HepG2 (cell line): ENCODE results near the gene CPEB4. TPM values are rescaled to one million over a fixed set of nuclear protein-coding genes. Genes with fewer than 3 reads are reported as not detected.

Source experiments
- ATAC-seq: fragments of 200-7000 bp; cut with Tn5 transposase; 3 replicates; pipeline ENCODE4 v1.9.1; 2020; ENCODE audit warnings: mild to moderate bottlenecking, moderate library complexity
- BruUV-seq: library from RNA; stranded (reverse); fragments of 400-500 nt; replicated peaks from 2 replicates; lab custom pipeline; 2021; lab: Mats Ljungman, UMichigan
- CTCF ChIA-PET: fragments of 300-600 bp; formaldehyde crosslinking; extraction: SDS; loops from one replicate; lab custom pipeline; 2021; ENCODE audit warnings: low total read pairs, inconsistent platforms, low intra/inter-chr PET ratio; lab: Yijun Ruan, JAX
- POLR2A ChIA-PET: fragments of 350-600 bp; sonication (Branson Sonifier 250); formaldehyde crosslinking; loops from one replicate; lab custom pipeline; 2020; ENCODE audit warnings: antibody characterized with exemption, inconsistent platforms; lab: Yijun Ruan, JAX
- DNase-seq: peaks from one replicate; pipeline ENCODE4 v3.0.0-alpha.2; 2015; ENCODE audit warnings: low spot score
- FAIRE-seq: peaks from 3 replicates; lab custom pipeline; 2011; peaks lifted over from hg19 to GRCh38; lab: Jason Lieb, UNC
- H2AFZ ChIP-seq: one replicate; pipeline ENCODE4 v1.6.1; 2011; ENCODE audit warnings: low read length, inconsistent platforms
- H3K27ac ChIP-seq: fragments of 300-600 bp; 3 replicates; pipeline ENCODE4 v1.8.0; 2011; ENCODE audit warnings: mixed run types, mild to moderate bottlenecking, mixed read lengths, low read length, inconsistent platforms; ENCODE audit not compliant: insufficient read depth; ENCODE audit errors: extremely low read length
- H3K27me3 ChIP-seq, 2 experiments: fragments of 200-600 bp in 1 of 2; 2 replicates in 1 of 2; 3 replicates in 1 of 2; pipeline versions ENCODE4 v1.6.0 to v1.8.0; 2011; ENCODE audit warnings: low read length in 2 of 2, mild to moderate bottlenecking in 2 of 2, moderate library complexity in 2 of 2, inconsistent platforms in 1 of 2; ENCODE audit not compliant: insufficient read depth in 2 of 2, control insufficient read depth in 1 of 2
- H3K36me3 ChIP-seq, 2 experiments: fragments of 200-600 bp in 1 of 2; replicated peaks in 1 of 2; 2 replicates in 1 of 2; 3 replicates in 1 of 2; pipeline versions ENCODE4 v1.5.1 to v1.8.0; 2011; ENCODE audit warnings: low read length in 2 of 2, inconsistent platforms in 1 of 2; ENCODE audit not compliant: insufficient read depth in 2 of 2, control insufficient read depth in 1 of 2
- H3K4me1 ChIP-seq: 2 replicates; pipeline ENCODE4 v1.5.1; 2012; ENCODE audit warnings: low read length, inconsistent platforms; ENCODE audit not compliant: insufficient read depth
- H3K4me2 ChIP-seq: 2 replicates; pipeline ENCODE4 v1.6.0; 2011; ENCODE audit warnings: low read depth, low read length, inconsistent platforms
- H3K4me3 ChIP-seq, 3 experiments: fragments of 200-600 bp in 1 of 3; sonication (generic), shearing (Covaris generic) in 1 of 3; replicated peaks in 1 of 3; 2 replicates each; pipeline ENCODE4 v1.5.1; 2011 to 2016; ENCODE audit warnings: low read length in 3 of 3, inconsistent platforms in 2 of 3, low read depth in 2 of 3, mild to moderate bottlenecking in 2 of 3, control low read depth in 1 of 3, mixed read lengths in 1 of 3; ENCODE audit not compliant: insufficient read depth in 1 of 3
- H3K79me2 ChIP-seq: one replicate; pipeline ENCODE4 v1.6.1; 2011; ENCODE audit warnings: low read length, inconsistent platforms; ENCODE audit not compliant: insufficient read depth
- H3K9ac ChIP-seq: 2 replicates; pipeline ENCODE4 v1.6.0; 2011; ENCODE audit warnings: mild to moderate bottlenecking, low read depth, low read length, inconsistent platforms; ENCODE audit not compliant: insufficient read depth
- H3K9me3 ChIP-seq: 2 replicates; pipeline ENCODE4 v1.5.1; 2012; ENCODE audit warnings: mild to moderate bottlenecking, low read length
- H4K20me1 ChIP-seq: 2 replicates; pipeline ENCODE4 v1.6.0; 2011; ENCODE audit warnings: inconsistent platforms, mild to moderate bottlenecking, low read length, moderate library complexity; ENCODE audit not compliant: insufficient read depth
- CEBPG ChIP-seq: IDR thresholded peaks from 2 replicates; pipeline ENCODE4 v1.6.1; 2016
- FOXA3 ChIP-seq: IDR thresholded peaks from 2 replicates; pipeline ENCODE4 v1.6.1; 2016; ENCODE audit warnings: missing genetic modification reagents, missing compliant biosample characterization
- HNF4G ChIP-seq, 2 experiments: sonication (generic) in 1 of 2; formaldehyde crosslinking in 1 of 2; IDR thresholded peaks; 2 replicates each; pipeline versions ENCODE4 v1.4.0 to v1.6.1; 2011 to 2020; ENCODE audit warnings: borderline replicate concordance in 2 of 2, low read depth in 2 of 2, mild to moderate bottlenecking in 2 of 2, low read length in 1 of 2, missing genetic modification reagents in 1 of 2, moderate library complexity in 1 of 2
- MAFK ChIP-seq, 2 experiments: IDR thresholded peaks in 1 of 2; conservative IDR thresholded peaks in 1 of 2; 2 replicates each; pipeline ENCODE4 v1.6.1; 2011; ENCODE audit warnings: improper control_type of control experiment in 2 of 2, low read length in 2 of 2
- STAG1 ChIP-seq: sonication (generic); formaldehyde crosslinking; IDR thresholded peaks from 2 replicates; pipeline ENCODE4 v1.4.0; 2020; ENCODE audit warnings: missing genetic modification reagents
- SUZ12 ChIP-seq: fragments of 150-350 bp; IDR thresholded peaks from 2 replicates; pipeline ENCODE4 v1.6.1; 2014; ENCODE audit warnings: low read depth, low read length
- U2AF1 ChIP-seq: fragments of 200-400 bp; formaldehyde crosslinking; optimal IDR thresholded peaks from 2 replicates; pipeline ENCODE3; 2017; ENCODE audit warnings: mild to moderate bottlenecking, low read depth, low read length
- ZNF20 ChIP-seq: sonication (generic); formaldehyde crosslinking; IDR thresholded peaks from 2 replicates; pipeline ENCODE4 v1.4.0; 2020; ENCODE audit warnings: mild to moderate bottlenecking, moderate library complexity, missing genetic modification reagents
- ZNF713 ChIP-seq: sonication (generic); formaldehyde crosslinking; IDR thresholded peaks from 2 replicates; pipeline ENCODE4 v1.4.0; 2020; ENCODE audit warnings: mild to moderate bottlenecking, missing genetic modification reagents
- whole genome bisulfite sequencing: methylation state at CpG from one replicate; pipeline ENCODE4 v1.1.6; 2017; ENCODE audit warnings: low lambda C conversion rate; 5-methylcytosine and 5-hydroxymethylcytosine counted together
- in situ Hi-C: cut with HindIII; loops from 2 replicates; pipeline ENCODE4 v1.10.0; 2017; ENCODE audit warnings: low pct_unique_long_range_greater_than_20kb; ENCODE audit not compliant: extremely low pct_ligation_motif_present
- intact Hi-C: fragments of 100-400 bp; cut with micrococcal nuclease; formaldehyde crosslinking; loops from one replicate; pipeline ENCODE4 v1.10.0; 2022; ENCODE audit not compliant: unreplicated experiment
- polyA plus RNA-seq, 8 experiments: library from polyadenylated mRNA; depleted of rRNA in 3 of 8; stranded (reverse) in 7 of 8; unstranded in 1 of 8; fragments of >200 nt; fragmentation: Illumina TruSeq in 4 of 8; extraction: Trizol in 4 of 8; gene quantifications; 2 replicates each; pipeline versions ENCODE4 v1.2.1 to v1.2.3, GENCODE V29; 2011 to 2016; ENCODE audit warnings: low read depth in 4 of 8, missing spikeins in 1 of 8, mixed read lengths in 1 of 8; ENCODE audit not compliant: insufficient read depth in 1 of 8
- total RNA-seq, 5 experiments: library from RNA; depleted of rRNA; stranded (reverse); fragments of >200 nt; fragmentation: Illumina TruSeq; extraction: Trizol; gene quantifications; 2 replicates each; pipeline ENCODE4 v1.2.3, GENCODE V29; 2016; ENCODE audit warnings: low read depth in 1 of 5
- TF ChIP-seq, protein P1 (sequence below): sonication (generic); formaldehyde crosslinking; IDR thresholded peaks from one replicate; pipeline ENCODE4 v1.5.1; 2020; ENCODE audit warnings: mild to moderate bottlenecking, missing genetic modification reagents; ENCODE audit errors: not compliant biosample characterization
- TF ChIP-seq, protein P2 (sequence below): sonication (generic); formaldehyde crosslinking; IDR thresholded peaks from 2 replicates; pipeline ENCODE4 v1.9.0; 2022; ENCODE audit warnings: missing genetic modification reagents, mild to moderate bottlenecking, borderline replicate concordance
- TF ChIP-seq, protein P3 (sequence below): sonication (generic); formaldehyde crosslinking; conservative IDR thresholded peaks from 2 replicates; pipeline ENCODE4 v1.8.0; 2022; ENCODE audit warnings: missing genetic modification reagents

CPEB4 gene
- total and polyA plus RNA-seq, 2 of the 13 experiments (the other 11 are each of a cell fraction or from before 2014, with no cell fraction given) = 7.7 to 26.7 TPM

- peaks cover 47% of the 10 kb centered on the region for H3K4me1 ChIP-seq
- FAIRE-seq = no peak
- no peak overlapping the region for H3K4me3 ChIP-seq
- no peaks in the 10 kb centered on the region for H3K27me3 ChIP-seq
- H2AFZ ChIP-seq = no peak overlapping the region
- no peak overlapping the region for H3K4me2 ChIP-seq
- no peaks in the 10 kb centered on the region for H3K9me3 ChIP-seq
- DNase-seq = no peak
- ATAC-seq = no peak
- H3K27ac ChIP-seq = no peak overlapping the region
- intact Hi-C loops (no loop called here), in situ Hi-C loops (loop anchor here (25.0 kb wide), 1 partner anchor 201 kb away; no protein-coding TSS in a partner anchor)
- ChIA-PET POLR2A (interaction anchor here (1.1 to 1.6 kb wide), 2 partner anchors 17 to 30 kb away, joined by 3 to 4 read pairs; no protein-coding TSS in a partner anchor), CTCF (no interaction called here)
- H3K9ac ChIP-seq = no peak overlapping the region
- no TSS peak for BruUV-seq
- TF ChIP-seq SUZ12 = no peak
- TF ChIP-seq, protein P1, sequence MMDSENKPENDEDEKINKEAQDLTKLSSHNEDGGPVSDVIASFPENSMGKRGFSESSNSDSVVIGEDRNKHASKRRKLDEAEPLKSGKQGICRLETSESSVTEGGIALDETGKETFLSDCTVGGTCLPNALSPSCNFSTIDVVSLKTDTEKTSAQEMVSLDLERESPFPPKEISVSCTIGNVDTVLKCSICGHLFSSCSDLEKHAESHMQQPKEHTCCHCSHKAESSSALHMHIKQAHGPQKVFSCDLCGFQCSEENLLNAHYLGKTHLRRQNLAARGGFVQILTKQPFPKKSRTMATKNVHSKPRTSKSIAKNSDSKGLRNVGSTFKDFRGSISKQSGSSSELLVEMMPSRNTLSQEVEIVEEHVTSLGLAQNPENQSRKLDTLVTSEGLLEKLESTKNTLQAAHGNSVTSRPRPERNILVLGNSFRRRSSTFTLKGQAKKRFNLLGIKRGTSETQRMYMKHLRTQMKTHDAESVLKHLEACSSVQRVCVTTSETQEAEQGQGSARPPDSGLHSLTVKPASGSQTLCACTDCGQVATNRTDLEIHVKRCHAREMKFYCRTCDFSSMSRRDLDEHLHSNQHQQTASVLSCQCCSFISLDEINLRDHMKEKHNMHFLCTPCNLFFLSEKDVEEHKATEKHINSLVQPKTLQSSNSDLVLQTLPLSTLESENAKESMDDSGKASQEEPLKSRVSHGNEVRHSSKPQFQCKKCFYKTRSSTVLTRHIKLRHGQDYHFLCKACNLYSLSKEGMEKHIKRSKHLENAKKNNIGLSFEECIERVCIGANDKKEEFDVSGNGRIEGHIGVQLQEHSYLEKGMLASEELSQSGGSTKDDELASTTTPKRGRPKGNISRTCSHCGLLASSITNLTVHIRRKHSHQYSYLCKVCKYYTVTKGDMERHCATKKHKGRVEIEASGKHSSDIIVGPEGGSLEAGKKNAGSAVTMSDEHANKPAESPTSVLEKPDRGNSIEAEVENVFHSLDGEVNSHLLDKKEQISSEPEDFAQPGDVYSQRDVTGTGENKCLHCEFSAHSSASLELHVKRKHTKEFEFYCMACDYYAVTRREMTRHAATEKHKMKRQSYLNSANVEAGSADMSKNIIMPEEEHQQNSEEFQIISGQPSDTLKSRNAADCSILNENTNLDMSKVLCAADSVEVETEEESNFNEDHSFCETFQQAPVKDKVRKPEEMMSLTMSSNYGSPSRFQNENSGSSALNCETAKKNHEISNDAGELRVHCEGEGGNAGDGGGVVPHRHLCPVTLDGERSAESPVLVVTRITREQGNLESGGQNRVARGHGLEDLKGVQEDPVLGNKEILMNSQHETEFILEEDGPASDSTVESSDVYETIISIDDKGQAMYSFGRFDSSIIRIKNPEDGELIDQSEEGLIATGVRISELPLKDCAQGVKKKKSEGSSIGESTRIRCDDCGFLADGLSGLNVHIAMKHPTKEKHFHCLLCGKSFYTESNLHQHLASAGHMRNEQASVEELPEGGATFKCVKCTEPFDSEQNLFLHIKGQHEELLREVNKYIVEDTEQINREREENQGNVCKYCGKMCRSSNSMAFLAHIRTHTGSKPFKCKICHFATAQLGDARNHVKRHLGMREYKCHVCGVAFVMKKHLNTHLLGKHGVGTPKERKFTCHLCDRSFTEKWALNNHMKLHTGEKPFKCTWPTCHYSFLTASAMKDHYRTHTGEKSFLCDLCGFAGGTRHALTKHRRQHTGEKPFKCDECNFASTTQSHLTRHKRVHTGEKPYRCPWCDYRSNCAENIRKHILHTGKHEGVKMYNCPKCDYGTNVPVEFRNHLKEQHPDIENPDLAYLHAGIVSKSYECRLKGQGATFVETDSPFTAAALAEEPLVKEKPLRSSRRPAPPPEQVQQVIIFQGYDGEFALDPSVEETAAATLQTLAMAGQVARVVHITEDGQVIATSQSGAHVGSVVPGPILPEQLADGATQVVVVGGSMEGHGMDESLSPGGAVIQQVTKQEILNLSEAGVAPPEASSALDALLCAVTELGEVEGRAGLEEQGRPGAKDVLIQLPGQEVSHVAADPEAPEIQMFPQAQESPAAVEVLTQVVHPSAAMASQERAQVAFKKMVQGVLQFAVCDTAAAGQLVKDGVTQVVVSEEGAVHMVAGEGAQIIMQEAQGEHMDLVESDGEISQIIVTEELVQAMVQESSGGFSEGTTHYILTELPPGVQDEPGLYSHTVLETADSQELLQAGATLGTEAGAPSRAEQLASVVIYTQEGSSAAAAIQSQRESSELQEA (CRISPR knock-in tag) = no peak
- TF ChIP-seq STAG1 = no peak
- TF ChIP-seq HNF4G (IDR thresholded peaks at IDR 0.05; ENCODE audit: borderline replicate concordance, low read depth, low read length) = no peak
- no peak for TF ChIP-seq HNF4G (CRISPR knock-in tag; IDR thresholded peaks at IDR 0.05; ENCODE audit: borderline replicate concordance, low read depth)
- no peak for TF ChIP-seq CEBPG (CRISPR knock-in tag)
- no peak for TF ChIP-seq ZNF20 (CRISPR knock-in tag)
- TF ChIP-seq FOXA3 (CRISPR knock-in tag) = no peak
- no peak for TF ChIP-seq U2AF1
- TF ChIP-seq, protein P2, sequence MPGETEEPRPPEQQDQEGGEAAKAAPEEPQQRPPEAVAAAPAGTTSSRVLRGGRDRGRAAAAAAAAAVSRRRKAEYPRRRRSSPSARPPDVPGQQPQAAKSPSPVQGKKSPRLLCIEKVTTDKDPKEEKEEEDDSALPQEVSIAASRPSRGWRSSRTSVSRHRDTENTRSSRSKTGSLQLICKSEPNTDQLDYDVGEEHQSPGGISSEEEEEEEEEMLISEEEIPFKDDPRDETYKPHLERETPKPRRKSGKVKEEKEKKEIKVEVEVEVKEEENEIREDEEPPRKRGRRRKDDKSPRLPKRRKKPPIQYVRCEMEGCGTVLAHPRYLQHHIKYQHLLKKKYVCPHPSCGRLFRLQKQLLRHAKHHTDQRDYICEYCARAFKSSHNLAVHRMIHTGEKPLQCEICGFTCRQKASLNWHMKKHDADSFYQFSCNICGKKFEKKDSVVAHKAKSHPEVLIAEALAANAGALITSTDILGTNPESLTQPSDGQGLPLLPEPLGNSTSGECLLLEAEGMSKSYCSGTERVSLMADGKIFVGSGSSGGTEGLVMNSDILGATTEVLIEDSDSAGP (CRISPR knock-in tag) = no peak
- TF ChIP-seq MAFK (conservative IDR thresholded peaks at IDR 0.05 in 1 of 2, IDR thresholded peaks at IDR 0.05 in 1 of 2; ENCODE audit: low read length in 2 of 2) = no peak
- TF ChIP-seq, protein P3, sequence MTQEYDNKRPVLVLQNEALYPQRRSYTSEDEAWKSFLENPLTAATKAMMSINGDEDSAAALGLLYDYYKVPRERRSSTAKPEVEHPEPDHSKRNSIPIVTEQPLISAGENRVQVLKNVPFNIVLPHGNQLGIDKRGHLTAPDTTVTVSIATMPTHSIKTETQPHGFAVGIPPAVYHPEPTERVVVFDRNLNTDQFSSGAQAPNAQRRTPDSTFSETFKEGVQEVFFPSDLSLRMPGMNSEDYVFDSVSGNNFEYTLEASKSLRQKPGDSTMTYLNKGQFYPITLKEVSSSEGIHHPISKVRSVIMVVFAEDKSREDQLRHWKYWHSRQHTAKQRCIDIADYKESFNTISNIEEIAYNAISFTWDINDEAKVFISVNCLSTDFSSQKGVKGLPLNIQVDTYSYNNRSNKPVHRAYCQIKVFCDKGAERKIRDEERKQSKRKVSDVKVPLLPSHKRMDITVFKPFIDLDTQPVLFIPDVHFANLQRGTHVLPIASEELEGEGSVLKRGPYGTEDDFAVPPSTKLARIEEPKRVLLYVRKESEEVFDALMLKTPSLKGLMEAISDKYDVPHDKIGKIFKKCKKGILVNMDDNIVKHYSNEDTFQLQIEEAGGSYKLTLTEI (CRISPR knock-in tag) = no peak
- no peak for TF ChIP-seq ZNF713 (CRISPR knock-in tag)
- H3K79me2 ChIP-seq = no peaks in the 10 kb centered on the region
- 92% methylated on average over 10 of the region's 10 CpGs for WGBS
- H3K36me3 ChIP-seq = 0 out of 5 replicates have a peak, but pooled peaks cover 0 to 4% of the 10 kb centered on the region in 2 experiments
- H4K20me1 ChIP-seq = no peaks in the 10 kb centered on the region
These were observed 75.2 kb downstream of the CPEB4 start for GRCh38 chr5:173963182-173963838.
